Measurements from ENCODE around the gene MKKS.
A peak's percentile ranks its signal among the peaks of the same experiment; 100 is the strongest.

Gene MKKS

DNA sequence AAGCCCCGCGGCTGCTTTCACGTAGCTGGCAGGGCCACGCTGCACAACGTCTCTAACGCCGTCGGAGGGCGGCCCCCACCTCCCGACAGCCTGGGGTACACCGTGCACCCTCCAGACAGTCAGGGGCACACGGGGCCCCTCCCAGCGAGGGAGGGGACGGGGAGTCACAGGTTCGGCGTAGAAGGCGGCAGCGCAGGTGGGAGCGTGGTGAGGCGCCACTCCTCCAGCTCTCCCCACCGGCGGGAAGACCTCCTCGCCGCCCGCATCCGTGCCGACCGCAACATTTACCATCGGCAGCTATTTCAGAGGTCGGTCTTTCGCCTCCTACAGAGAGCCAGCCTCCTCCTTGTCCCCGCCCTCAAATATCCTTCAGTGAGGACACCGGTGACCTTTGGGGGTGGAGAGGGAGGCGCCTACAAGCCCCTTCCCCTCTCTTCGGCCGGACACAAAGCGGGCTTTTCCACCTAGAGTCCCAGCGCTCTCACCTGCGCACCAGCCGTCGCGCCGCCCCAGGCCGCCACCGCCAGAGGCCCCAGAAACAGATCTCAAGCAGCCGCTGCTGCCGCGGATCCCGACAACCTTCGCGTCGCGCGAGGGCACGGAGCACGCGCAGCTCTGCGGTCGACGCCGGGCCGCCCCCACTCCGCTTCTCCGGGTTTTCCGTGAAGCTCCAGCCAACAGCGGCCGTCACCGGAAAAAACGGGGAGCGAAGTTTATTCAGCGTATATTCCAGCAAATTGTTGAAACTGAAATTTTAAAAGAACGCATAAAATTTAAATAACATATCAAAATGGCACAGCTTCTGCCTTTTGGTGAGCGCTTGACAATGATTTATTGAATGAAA lies at the start of gene MKKS:
Gene MKKS (minus strand): TSS at position 600 of the 844 bp plus-strand sequence. CDS start 20,708 bp downstream, outside the sequence.
- DNase-seq = peak; percentile 86

DNA sequence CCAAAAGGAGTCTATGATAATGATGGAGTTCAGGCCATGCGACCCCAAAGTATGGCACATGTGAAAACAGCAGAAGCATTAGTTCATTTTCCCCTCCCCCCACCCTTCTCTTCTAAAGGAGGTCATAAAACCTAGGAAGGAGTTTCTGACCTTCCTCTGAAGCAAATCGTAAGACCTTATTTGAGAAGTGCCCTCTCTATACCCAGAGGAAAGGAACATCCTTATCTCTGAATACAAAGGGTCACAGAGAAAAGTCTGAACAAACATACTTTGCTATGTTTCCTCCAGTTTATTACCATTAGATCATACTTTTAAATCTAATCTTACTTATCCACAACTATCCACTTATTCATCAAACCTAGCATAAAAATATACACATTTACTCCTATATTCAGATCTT lies 49.7 kb upstream of the MKKS start:
- no peak for DNase-seq

DNA sequence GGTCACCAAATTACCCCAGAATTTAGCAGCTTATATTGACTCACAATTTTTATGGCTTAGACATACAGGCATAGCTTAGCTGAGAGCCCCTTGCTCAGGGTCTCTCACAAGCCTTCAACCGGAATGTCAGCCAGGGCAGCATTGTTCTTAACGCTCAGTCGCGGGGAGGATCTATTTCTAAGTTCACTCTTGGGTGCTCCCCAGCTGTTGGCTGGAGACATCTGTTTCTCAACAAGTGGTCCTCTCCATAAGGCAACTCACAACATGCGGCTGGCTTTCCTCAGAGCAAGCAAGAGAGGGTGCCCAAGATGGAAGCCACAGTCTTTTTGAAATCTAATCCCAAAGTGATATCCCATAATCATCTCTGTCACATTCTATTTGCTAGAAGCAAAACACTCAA lies 47.7 kb upstream of the MKKS start:
- no peak for DNase-seq

DNA sequence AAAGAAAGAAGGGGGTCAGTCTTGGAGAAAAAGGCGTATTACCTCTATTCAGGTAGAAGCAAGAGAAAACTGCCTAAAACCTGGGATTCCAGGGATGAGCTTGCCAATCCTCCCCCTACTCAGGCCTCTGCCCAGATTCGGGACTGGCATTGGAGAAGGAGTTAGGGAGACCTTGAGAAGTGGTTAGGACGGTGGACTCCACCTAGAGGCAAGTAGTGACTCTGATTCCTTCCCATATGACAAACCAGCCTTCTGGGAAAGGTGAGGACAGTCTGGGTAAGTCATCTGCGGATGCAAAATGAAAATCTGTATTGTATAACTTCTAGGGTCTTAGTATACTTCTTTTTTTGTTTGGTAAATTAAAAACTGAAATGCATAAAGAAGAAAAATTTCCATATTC lies 44.9 kb upstream of the MKKS start:
- no peak for DNase-seq

DNA sequence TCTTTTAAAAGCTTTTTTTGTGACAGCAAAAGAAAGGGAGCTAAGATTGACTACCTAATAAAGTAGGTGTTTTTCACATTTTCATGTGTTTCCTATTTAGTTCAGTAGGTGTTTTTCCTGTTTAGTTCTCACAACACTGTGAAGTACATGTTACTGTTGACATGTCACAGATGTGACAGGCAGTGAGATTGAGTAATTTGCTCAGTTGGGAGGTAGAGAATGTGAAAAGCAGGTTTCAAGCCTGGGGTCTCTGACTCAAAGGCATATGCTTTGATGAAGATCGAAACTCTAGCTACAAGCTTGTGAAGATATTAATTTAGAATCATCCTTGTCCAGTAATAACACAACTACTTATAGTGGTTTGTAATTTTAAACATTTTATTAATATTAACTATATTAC lies 44.2 kb upstream of the MKKS start:
- DNase-seq = no peak

DNA sequence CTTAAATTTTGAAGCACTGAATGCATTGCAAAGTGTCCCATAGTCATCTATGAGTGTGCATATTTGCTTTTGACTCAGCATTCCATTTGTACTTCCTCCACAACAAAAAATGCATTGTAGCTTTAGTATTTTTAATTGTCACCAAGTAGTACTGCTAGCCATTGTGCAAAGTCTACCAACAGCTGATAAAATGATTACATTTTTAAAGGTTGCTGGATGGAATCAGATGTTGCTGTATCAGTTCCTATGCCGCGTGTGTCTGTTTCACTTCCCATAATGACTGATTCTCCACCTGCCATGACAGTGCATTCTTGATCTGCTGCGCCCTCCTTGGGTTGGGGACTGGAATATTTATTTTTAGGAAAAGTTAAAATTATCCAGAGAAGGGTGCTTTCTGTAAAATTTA lies 42.3 kb upstream of the MKKS start:
- DNase-seq = no peak

DNA sequence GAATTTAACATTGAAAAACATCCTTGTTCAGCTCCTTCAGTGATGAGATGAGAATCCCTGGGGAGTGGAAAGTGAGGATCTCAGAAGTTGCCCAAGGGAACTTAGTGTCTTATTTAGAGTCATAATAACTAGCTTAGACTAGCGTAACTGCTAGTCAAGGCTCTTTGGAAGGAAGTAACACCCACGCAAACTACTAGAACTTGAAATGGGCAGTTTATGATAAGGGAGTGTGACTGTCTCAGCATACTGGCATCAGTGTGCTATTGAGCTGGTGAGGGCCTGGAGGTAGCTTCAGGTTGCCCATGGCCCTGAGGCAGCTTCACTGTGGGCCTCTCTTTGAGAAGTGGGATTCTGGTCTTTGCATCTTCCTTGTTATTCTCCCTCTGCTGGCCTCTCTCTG lies 41.2 kb upstream of the MKKS start:
- DNase-seq = no peak

DNA sequence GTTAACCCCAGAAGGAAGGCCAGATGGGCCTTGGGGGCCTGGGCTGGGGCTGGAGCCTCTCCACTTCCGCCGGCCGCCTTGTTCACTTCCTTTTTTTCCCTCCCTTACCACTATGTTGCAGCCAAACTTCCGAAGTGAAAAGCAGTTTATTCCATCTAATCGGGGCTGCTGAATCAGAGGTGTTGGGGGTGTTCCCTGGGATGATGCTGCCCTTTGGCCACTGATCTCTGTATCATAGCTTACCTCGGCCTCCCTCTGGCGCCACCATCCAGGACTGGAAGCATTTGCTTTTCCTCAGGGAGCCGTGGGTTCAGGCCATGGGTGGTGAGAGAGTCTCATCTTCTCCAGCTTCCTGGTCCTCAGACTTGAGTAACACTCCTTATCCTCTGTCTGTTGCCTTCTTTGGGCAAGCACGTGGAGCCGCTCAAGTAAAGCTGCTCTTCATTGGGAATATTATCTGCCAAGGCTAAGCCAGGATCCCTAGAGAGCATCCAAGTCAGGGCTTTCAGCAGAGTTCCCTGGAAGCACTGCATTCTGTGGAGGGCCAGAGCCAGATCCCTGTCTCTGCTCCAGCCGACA lies 40.7 kb upstream of the MKKS start:
- DNase-seq = no peak

DNA sequence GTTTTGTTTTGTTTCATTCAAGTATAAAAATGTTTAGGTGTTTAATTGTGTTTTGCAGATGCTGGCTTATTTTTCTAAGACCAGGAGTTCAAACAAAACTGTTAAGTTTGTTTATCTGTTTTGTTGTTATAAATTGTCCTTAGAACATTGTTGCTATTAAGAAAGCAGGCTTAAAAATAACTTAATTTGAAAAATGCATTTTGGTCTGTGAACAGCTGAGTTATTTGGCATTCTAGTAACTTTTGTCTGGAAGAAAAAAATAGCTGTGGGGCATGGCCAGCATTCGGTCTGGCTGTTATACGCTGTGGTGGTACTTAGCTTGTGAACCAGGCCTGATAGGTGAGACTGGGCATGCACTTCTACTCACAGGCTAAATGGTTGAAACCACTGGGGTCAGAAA lies 38.8 kb upstream of the MKKS start:
- no peak for DNase-seq

DNA sequence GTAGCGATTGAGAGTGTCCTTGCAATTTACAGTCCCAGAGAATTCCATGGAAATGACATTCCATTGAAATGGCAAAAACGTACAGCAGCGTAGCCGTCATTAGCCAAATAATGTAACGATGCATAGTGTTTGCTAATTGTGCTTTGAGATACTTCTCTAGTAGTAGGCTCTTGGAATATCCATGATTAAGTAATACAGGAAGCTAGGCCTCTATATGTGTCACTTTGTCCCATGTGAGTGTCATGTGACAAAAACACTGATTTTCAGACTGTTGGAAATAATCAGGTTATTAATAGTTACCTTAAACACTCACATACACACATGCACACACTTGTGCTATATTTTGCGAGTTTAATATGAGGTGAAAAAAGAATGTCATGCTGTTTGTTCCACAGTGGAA lies 36.3 kb upstream of the MKKS start:
- DNase-seq = no peak

DNA sequence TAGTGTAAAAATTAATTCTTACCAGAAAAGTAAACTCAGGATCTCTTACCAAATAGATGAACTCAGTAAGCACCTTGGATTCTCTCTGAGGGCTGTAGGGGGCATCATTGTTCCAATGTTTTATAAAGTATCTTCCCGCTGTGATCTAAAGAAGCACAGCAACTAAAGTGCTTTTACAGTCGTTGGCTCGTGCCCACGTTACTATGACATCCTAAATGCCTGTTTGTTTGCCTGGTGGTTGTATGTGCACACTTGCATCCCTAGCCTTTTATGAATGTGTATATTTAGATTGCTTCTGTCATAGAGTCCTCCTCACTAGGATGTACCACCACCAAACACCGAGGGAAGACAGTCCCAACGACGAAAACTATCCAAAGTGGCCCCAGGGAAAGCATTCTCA lies 35.6 kb upstream of the MKKS start:
- DNase-seq = no peak

DNA sequence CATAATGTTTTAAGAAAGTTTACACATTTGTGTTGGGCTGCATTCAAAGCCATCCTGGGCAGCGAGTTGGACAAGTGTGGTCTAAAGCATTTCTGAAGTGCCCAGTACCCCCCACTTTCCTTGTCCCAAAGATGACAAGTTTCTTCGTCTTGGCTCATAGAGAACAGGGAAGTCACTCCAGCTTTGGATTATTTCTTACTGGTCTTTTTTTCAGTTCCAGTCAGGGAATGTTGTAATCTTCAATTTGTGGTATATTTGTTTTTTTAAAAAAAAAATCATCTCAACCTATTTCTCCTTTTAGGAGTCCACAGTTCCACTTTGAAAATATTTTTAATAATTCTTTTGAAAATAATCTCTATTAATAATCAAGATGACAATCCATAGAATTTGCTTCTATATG lies 35.0 kb upstream of the MKKS start:
- no peak for DNase-seq

DNA sequence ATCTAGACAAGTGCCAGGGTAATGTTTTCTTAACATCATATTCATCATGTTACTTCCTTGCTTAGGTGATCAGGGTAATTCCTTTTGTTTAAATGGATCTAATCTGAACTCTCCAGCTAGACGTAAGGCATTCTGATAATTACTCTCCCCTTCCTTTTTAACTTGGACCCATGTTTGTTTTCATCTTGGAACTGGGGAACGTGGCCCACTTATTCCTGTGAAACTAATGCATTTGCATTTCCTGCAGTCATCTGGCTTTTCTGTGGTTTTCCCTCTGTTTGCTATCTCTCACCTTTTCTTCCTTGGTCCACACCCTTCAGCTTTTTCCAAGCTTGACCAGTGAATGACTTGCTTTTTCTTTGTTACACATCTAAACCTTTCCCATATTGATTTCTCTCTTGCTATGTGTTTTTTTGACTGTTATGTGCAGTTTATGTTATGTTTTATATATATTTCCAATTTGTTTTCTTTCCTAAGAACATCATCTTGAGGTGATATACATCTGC lies 34.4 kb upstream of the MKKS start:
- DNase-seq = no peak

DNA sequence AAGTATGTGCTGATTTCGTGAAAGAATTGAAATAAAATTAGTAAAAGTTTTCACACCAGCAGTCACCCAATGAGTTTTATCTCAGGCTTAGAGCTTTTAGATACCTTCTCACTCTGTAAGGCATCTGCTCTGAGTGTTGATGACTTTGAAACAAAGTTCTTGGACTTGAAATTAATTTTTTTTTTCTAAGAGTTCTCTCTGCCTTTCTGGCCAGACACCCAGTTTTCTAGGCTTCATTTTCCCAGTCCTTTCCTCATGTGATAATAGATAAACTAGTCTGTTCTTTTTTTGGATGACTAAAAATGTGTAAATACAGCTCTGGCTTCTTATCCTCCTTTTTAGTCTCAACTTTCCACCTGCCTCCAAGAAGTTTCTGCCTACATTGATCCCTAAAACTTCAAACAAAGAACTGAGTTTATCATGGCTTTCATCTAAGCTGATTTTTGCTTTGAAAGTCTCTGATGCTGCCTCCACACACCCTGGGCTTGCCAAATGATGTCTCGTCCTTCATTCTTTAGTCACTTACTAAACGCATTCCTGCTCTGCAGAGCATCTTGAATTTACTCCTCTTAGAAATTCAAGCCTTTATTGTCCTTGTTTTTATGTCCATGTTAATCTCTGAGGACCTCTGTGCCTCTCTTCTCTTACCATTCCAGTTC lies 33.8 kb upstream of the MKKS start:
- DNase-seq = no peak

DNA sequence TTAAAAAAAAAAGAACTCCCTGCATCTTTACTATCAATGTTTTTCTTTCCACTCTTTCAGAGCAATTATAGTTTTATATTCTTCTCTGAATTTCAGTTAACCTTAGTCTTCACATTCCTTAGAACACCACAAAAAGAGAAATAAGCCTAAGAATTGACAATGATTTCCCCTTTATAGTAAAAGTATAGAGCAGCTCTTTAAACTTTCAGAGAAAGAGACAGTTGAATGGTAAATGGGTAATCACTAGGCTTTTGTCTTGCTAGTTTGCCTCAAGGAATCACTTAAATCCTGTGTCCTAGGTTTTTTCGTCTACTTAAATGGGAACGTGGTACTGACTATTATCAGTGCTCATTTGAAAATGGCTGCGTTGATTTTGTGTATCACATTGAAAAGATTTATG lies 32.8 kb upstream of the MKKS start:
- DNase-seq = no peak

DNA sequence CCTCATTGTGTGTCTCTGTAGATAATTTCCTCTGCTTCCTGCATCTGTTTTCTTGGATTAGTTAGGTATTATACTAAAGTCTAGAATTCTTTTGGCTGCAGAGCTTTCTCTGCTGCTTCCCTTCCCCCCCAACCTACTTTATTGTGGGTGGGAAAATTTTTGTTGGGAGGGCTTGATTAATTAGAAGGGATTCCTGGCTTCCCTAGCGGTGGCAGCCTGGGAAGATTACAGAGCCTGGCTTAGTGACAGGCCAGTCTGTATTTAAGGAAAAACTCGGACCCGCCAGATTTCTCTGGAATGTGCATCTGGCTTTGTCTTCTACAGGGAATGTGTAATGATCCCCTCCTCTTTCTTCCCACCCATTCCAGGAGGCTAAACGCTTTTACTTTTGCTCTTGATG lies 32.3 kb upstream of the MKKS start:
- no peak for DNase-seq

DNA sequence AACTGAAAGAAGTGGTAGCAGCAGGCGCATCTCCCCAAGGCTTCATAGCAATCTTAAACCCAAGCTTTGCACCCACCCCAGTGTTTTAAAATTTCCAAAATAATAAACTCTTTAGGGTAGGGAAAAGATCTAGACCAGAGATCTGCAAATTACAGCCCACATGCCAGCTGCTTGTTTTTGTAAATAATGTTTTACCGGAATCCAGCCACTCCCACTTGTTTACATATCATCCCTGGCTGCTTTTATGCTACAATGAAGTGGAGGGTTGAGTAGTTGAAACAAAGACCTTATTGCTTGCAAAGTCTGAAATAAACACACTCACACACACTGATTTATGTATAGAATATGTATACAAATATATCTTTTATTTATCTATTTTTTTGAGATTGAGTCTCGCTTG lies 31.1 kb upstream of the MKKS start:
- no peak for DNase-seq

DNA sequence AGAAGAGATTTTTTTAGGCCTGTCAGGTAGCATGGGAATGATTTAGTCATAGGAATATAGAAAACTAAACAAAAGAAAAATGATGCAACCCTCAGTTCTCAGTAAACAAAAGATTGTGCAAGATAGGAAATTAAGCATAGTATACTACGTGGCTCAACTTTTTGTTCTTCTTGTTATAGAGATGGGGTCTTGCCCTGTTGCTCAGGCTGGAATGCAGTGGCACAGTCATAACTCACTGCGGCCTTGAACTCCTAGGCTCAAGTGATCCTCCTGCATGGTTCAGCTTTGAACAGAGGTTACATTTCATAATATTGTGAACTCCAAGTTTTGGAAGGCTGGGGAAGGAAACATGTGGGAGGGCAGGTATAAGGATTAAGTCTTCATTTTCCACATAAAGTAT lies 29.6 kb upstream of the MKKS start:
- no peak for DNase-seq

DNA sequence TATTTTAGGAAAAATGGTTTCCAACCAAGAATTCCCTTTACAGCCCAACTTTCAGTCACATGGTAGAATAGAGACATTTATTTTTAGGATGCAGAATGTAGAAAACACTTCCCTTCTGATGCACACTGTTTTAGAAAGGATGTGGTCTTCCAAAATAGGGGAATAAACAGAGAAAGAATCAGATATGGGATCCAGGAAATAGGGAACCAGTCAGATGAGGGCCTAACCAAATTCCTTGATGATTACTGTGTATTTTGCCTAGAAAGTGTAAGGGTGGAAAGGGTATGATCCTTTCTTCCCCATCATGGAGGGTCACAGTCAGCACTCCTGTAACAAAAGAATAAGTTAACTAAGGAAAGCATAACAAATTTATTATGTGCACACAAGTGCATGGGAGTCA lies 28.5 kb upstream of the MKKS start:
- no peak for DNase-seq

DNA sequence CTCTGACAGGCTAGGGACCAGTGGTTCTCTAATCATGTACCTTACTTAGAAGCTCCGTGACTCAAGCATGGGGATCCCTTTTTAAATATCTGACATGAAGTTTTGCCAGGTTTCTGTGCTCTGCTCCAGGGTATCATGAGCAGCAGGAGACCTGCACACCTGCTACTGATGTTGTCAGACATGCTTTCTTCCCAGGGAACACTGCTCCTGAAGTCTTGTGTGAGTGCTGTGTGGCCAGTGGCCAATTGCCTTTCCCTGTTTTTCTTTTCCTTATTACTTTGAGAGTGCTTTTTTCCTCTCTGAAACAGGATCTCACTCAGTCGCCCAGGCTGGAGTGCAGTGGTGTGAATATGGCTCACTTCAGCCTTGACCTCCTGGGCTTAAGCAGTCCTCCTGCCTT lies 27.5 kb upstream of the MKKS start:
- DNase-seq = no peak

DNA sequence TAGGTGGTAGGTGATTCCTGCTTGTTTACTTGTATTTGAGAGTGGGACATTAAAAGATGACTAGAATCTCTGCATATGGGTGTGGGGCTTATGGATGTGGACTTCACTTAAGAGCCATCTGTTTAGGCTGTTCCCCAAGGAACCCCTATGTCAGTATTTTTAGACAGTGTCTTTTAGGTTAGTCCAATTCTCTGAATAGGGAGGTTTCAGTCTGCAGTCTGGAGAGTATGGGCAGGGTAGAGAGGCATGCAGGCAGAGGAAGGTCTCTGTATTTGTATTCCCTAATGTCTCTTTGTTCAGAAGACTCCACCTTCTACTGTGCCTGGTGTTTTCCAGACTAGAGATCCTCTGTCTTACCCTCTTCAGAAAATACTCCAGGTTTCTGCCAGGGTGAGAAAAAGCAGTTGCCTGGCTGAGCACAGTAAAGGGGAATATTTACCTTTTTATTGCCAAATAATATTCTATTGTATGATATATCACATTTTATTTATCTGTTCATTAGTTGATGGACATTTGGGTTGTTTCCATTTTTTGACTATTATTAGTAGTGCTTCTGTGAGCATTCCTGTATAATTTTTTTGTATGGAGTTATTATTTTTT lies 20.2 kb upstream of the MKKS start:
- DNase-seq = no peak

DNA sequence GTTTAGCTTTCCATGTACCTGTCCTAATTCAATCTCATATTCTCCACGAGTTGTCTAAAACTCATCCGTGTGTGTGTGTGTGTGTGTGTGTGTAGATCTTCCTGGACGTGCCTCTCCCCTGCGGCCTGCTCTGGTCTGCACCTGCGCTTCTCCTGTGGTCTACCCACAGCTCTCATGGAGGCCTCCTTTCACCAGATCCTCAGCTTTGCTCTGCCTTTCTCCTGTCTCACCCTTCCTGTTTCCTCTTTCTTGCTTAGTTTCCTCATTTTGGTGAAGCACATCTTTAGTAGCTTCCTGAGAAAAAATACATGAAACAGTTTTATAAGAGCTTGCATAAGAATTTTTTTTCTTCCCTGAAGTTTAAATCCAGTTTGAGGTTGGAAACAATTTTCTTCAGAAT lies 19.2 kb upstream of the MKKS start:
- no peak for DNase-seq

DNA sequence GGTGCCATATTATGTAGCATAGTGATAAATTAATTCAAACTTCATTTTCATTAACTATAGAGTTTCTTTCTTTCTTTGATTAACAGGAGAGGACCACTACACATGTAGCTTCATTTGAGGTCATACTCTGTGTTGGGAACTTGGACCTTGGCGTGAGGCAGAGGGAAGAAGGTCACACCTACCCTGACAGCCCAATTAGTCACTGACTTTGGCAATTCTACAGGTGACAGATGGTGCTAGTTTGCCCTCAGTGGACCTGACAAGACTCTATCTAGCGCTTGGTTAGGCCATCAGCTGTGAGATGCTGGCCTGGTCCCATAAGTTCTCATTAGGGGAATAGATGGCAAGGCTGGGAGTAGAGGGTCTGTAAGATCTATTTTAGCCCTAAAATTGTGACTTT lies 15.2 kb upstream of the MKKS start:
- DNase-seq = no peak
